Natural killer cell (primary cell): ENCODE data around the gene EIF1B. TPM values are rescaled to one million over a fixed set of nuclear protein-coding genes. Genes with fewer than 3 reads are reported as not detected.

ENCODE experiments used
- ATAC-seq, 3 donors: fragments of 150-1000 bp in 2 of 3; fragments of 200-7000 bp in 1 of 3; cut with Tn5 transposase; 1 replicate in 1 of 3; 2 replicates in 2 of 3; pipeline ENCODE4 v1.10.0; 2021; ENCODE audit warnings: mild to moderate bottlenecking in 2 of 3, moderate library complexity in 2 of 3
- DNase-seq, 2 donors: peaks; one replicate each; pipeline versions ENCODE4 v3.0.0 to v3.0.0-alpha.2; 2013 to 2021; ENCODE audit warnings: mixed read lengths in 1 of 2
- H3K27ac ChIP-seq: one replicate; pipeline ENCODE4 v1.5.1; 2013; ENCODE audit warnings: mild to moderate bottlenecking, low read length
- H3K27me3 ChIP-seq: one replicate; pipeline ENCODE4 v1.6.1; 2013; ENCODE audit warnings: low read length; ENCODE audit not compliant: control insufficient read depth, insufficient read depth
- H3K36me3 ChIP-seq: one replicate; pipeline ENCODE4 v1.6.1; 2013; ENCODE audit warnings: low read length; ENCODE audit not compliant: control insufficient read depth, insufficient read depth
- H3K4me1 ChIP-seq: one replicate; pipeline ENCODE4 v1.6.1; 2013; ENCODE audit warnings: low read length; ENCODE audit not compliant: control insufficient read depth, insufficient read depth
- H3K4me3 ChIP-seq: one replicate; pipeline ENCODE4 v1.5.1; 2013; ENCODE audit warnings: low read length
- H3K9me3 ChIP-seq: one replicate; pipeline ENCODE4 v1.6.1; 2013; ENCODE audit warnings: low read length; ENCODE audit not compliant: control insufficient read depth, insufficient read depth
- H3K27ac Mint-ChIP-seq, 2 donors: one replicate each; pipeline ENCODE4 v1.8.0; 2022; ENCODE audit warnings: mild to moderate bottlenecking in 2 of 2, mixed read lengths in 2 of 2, moderate library complexity in 1 of 2
- H3K27me3 Mint-ChIP-seq, 2 donors: one replicate each; pipeline ENCODE4 v1.8.0; 2022; ENCODE audit warnings: low read depth in 2 of 2, mixed read lengths in 2 of 2
- H3K36me3 Mint-ChIP-seq: one replicate; pipeline ENCODE4 v1.8.0; 2022; ENCODE audit warnings: mixed read lengths
- H3K4me1 Mint-ChIP-seq, 2 donors: one replicate each; pipeline ENCODE4 v1.8.0; 2022; ENCODE audit warnings: mixed read lengths in 2 of 2
- H3K4me3 Mint-ChIP-seq: one replicate; pipeline ENCODE4 v1.8.0; 2022; ENCODE audit warnings: mild to moderate bottlenecking, moderate library complexity, mixed read lengths
- H3K9me3 Mint-ChIP-seq, 2 donors: one replicate each; pipeline ENCODE4 v1.8.0; 2022; ENCODE audit warnings: mixed read lengths in 2 of 2
- WGBS: methylation state at CpG from one replicate; pipeline ENCODE4 v1.1.7; 2013; ENCODE audit warnings: missing lambda C conversion rate; ENCODE audit not compliant: insufficient coverage; 5-methylcytosine and 5-hydroxymethylcytosine counted together
- intact Hi-C: fragments of 100-400 bp; cut with micrococcal nuclease; formaldehyde crosslinking; loops from one replicate; pipeline ENCODE4 v1.14.2; 2022
- total RNA-seq, 4 donors: library from RNA; stranded (reverse); fragments of 120-200 nt in 1 of 4; gene quantifications; one replicate each; pipeline versions ENCODE4 v1.2.3 to v1.2.4, GENCODE V29; 2013 to 2022
- TF ChIP-seq, protein P1 (sequence below): fragments of 200-600 bp; IDR thresholded peaks from one replicate; pipeline ENCODE4 v1.8.0; 2022; ENCODE audit warnings: antibody characterized with exemption

Gene EIF1B
- total RNA-seq, 3 donors from 2014 or later (not counting 1 experiment from before 2014, with no cell fraction given), result 52.9 to 67.3 (median 55.1) TPM

GRCh38 chr3:40265181-40265580 is 44.3 kb upstream of the EIF1B start:
- Mint-ChIP-seq H3K4me3 (no peak overlapping the region), H3K27me3 (no peaks in the 10 kb centered on the region), H3K36me3 (no peaks in the 10 kb centered on the region), H3K9me3 (no peaks in the 10 kb centered on the region), H3K4me1 (no peaks in the 10 kb centered on the region), H3K27ac (no peak overlapping the region)
- no peak overlapping the region for H3K4me3 ChIP-seq
- intact Hi-C loops, result no loop called here
- H3K9me3 ChIP-seq, result no peaks in the 10 kb centered on the region
- ATAC-seq (no peak), DNase-seq (no peak)
- H3K27me3 ChIP-seq, result no peaks in the 10 kb centered on the region
- H3K4me1 ChIP-seq, result no peaks in the 10 kb centered on the region
- no peaks in the 10 kb centered on the region for H3K36me3 ChIP-seq
- H3K27ac ChIP-seq, result no peak overlapping the region
- TF ChIP-seq, protein P1, sequence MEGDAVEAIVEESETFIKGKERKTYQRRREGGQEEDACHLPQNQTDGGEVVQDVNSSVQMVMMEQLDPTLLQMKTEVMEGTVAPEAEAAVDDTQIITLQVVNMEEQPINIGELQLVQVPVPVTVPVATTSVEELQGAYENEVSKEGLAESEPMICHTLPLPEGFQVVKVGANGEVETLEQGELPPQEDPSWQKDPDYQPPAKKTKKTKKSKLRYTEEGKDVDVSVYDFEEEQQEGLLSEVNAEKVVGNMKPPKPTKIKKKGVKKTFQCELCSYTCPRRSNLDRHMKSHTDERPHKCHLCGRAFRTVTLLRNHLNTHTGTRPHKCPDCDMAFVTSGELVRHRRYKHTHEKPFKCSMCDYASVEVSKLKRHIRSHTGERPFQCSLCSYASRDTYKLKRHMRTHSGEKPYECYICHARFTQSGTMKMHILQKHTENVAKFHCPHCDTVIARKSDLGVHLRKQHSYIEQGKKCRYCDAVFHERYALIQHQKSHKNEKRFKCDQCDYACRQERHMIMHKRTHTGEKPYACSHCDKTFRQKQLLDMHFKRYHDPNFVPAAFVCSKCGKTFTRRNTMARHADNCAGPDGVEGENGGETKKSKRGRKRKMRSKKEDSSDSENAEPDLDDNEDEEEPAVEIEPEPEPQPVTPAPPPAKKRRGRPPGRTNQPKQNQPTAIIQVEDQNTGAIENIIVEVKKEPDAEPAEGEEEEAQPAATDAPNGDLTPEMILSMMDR, result no peak

DNA sequence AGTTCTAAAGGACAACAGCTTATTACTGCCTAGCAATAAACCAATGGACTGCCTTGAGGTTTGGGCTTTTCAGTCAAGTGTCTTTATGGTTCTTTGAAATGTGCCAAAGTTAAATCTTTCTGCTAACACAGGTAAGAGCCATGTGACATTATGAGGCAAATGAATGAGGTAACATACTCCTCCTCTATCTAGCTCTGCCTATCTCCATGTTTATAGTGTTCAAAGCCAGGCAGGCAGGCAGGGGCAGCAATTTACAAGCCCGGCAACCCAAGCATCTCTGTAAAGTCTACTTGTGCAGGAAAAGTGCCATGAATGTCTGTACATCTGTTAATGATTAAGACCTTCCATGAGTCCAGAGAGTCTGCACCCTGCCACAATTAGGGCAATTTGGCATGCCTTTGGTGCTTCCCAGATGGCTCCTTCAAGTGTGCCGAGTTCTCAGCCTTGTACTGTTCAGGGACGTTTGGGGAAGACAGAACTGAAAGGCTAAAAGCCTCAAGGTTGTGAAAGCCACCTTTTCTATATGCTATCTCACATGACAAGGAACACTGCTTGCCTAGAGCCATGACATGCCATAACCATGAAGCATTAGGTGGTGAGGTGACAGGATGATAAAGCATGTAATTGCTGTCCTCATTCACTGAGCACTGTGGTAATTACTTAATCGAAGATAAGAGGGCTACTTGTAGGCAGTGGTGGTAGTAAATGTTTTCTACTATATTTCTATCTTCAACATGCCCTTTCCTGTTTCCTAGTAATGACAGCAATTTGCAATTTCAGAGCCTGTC is 41.4 kb upstream of the EIF1B start:
- Mint-ChIP-seq H3K9me3 (no peaks in the 10 kb centered on the region), H3K36me3 (no peaks in the 10 kb centered on the region), H3K4me3 (no peak overlapping the region), H3K4me1 (no peaks in the 10 kb centered on the region), H3K27me3 (peaks cover 0 to 3% of the 10 kb centered on the region in 2 donors), H3K27ac (no peak overlapping the region)
- TF ChIP-seq, protein P1, result no peak
- no peaks in the 10 kb centered on the region for H3K27me3 ChIP-seq
- WGBS, result 80% methylated on average over 3 of the region's 4 CpGs
- DNase-seq, result no peak
- H3K9me3 ChIP-seq, result no peaks in the 10 kb centered on the region
- intact Hi-C loops, result no loop called here
- H3K36me3 ChIP-seq, result no peaks in the 10 kb centered on the region
- H3K4me1 ChIP-seq, result no peaks in the 10 kb centered on the region
- no peak for ATAC-seq
- H3K27ac ChIP-seq, result no peak overlapping the region
- H3K4me3 ChIP-seq, result no peak overlapping the region

- Mint-ChIP-seq H3K36me3 (no peaks in the 10 kb centered on the region), H3K4me1 (no peaks in the 10 kb centered on the region), H3K27ac (no peak overlapping the region), H3K9me3 (no peaks in the 10 kb centered on the region), H3K4me3 (no peak overlapping the region), H3K27me3 (peaks cover 0 to 3% of the 10 kb centered on the region in 2 donors)
- Histone ChIP-seq H3K9me3 (no peaks in the 10 kb centered on the region), H3K27ac (no peak overlapping the region), H3K4me1 (no peaks in the 10 kb centered on the region), H3K36me3 (no peaks in the 10 kb centered on the region), H3K4me3 (no peak overlapping the region), H3K27me3 (no peaks in the 10 kb centered on the region)
- 89% methylated on average over 2 of the region's 2 CpGs for WGBS
- intact Hi-C loops, result no loop called here
- DNase-seq (no peak), ATAC-seq (no peak)
- TF ChIP-seq, protein P1, result no peak
These were observed 40.5 kb upstream of the EIF1B start for GRCh38 chr3:40268802-40269524.
